HG02588 (cell line): ENCODE data around the gene IL18.
"Not testable (repeated sequence)": the region's sequence is repeated elsewhere in the genome, so short reads cannot be mapped to it uniquely, and the experiment has no call there.

Experiments
- ATAC-seq: cut with Tn5 transposase; IDR thresholded peaks from one replicate; pipeline ENCODE4 v1.9.1; 2021; ENCODE audit warnings: mild to moderate bottlenecking, moderate library complexity; ENCODE audit not compliant: unreplicated experiment

Gene IL18

GRCh38 chr11:112121981-112122615 is 41.8 kb downstream of the IL18 start:
- ATAC-seq, result no peak

- ATAC-seq, result no peak
Measured at GRCh38 chr11:112118176-112118575, 45.7 kb downstream of the IL18 start.

DNA sequence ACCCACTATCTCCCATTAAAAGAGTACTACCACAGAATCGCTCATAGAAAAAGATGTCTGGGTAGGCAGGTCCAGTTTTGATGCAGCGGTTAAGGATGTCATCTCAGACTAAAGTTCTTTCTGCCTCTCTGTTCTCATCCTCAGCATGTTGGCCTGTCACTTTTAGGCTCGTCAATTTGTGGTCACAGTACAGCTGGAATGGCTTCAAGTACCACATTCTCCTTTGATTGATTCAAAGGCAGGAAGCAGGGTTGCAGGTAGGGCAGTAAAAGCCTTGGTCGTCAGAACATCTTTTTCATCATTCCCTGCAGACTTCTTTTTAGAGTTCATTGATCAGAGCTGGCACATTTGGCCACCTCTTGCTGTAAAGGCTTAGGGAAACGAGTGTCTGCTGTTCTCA is 48.5 kb downstream of the IL18 start:
- ATAC-seq, result no peak

GRCh38 chr11:112114460-112114859 is 49.4 kb downstream of the IL18 start:
- no peak for ATAC-seq

GRCh38 chr11:112113539-112114457 is 50.1 kb downstream of the IL18 start:
- no peak for ATAC-seq

GRCh38 chr11:112106070-112106469 is 57.8 kb downstream of the IL18 start:
- no peak for ATAC-seq

DNA sequence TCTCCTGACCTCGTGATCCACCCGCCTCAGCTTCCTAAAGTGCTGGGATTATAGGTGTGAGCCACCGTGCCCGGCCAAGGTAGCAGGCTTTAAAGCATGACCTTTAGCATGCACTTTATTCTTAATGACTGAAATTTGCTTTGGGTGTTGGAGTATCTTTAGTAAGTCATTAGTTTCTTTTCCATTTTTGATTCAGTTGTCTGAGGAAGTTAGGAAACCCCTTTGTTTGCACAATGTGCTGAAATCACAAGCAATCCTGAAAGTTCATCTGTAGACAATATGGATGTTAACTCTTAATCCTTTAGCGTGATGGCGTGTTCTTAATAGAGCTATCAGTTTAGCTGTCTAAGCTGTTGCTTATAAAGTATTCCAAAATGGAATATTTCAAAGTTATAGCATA is 60.4 kb downstream of the IL18 start:
- no peak for ATAC-seq

- no peak for ATAC-seq
Measured at GRCh38 chr11:112100462-112100861, 63.4 kb downstream of the IL18 start.

- ATAC-seq, result no peak
Measured at GRCh38 chr11:112097734-112098528, 66.0 kb downstream of the IL18 start.

GRCh38 chr11:112096194-112096593 is 67.7 kb downstream of the IL18 start:
- ATAC-seq, result no peak

DNA sequence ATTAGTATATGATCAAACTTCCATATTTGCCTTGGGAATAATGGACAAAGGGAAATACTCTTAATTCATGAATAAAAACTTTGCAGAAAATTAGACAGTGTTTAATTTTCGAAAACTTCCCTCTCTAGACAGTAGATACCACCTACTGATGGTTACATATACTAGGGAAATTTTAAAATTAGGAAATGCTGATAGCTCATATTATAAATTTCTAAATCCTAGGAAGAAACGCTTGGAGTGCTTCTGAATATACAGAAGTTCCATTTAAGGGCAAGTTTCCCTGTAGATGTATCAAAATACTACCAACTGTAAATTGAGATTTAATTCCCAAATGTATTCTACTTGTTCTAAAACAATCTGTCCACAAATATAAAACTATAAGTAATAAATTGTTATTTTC is 68.6 kb downstream of the IL18 start:
- ATAC-seq, result not testable (repeated sequence)
